ENCODE measurements around the gene SPTLC2.

Gene SPTLC2

GRCh38 chr14:77505031-77505430 is 111.4 kb downstream of the SPTLC2 start:
- no peak for DNase-seq (ENCODE audit: low spot score)

GRCh38 chr14:77503138-77503537 is 113.3 kb downstream of the SPTLC2 start:
- DNase-seq (ENCODE audit: low spot score), result no peak

- DNase-seq (ENCODE audit: low spot score), result no peak
Observed at GRCh38 chr14:77502109-77502782, 114.2 kb downstream of the SPTLC2 start.

GRCh38 chr14:77498984-77499527 is 117.4 kb downstream of the SPTLC2 start:
- DNase-seq (ENCODE audit: low spot score), result peak; percentile 51

GRCh38 chr14:77498120-77498979 is 118.1 kb downstream of the SPTLC2 start, which contains the start of gene ISM2:
ISM2 (minus strand) TSS chr14:77498816; CDS start chr14:77498793, 23 bp downstream.
- peak; percentile 87 for DNase-seq (ENCODE audit: low spot score)

- DNase-seq (ENCODE audit: low spot score), result no peak
Observed at GRCh38 chr14:77495334-77495733, 121.1 kb downstream of the SPTLC2 start.

GRCh38 chr14:77491056-77491455 is 125.4 kb downstream of the SPTLC2 start:
- no peak for DNase-seq (ENCODE audit: low spot score)

- no peak for DNase-seq (ENCODE audit: low spot score)
Observed at GRCh38 chr14:77490347-77490986, 126.0 kb downstream of the SPTLC2 start.

GRCh38 chr14:77489041-77489440 is 127.4 kb downstream of the SPTLC2 start:
- no peak for DNase-seq (ENCODE audit: low spot score)

GRCh38 chr14:77488558-77488957 is 127.9 kb downstream of the SPTLC2 start:
- DNase-seq (ENCODE audit: low spot score), result no peak

GRCh38 chr14:77485901-77486678 is 130.3 kb downstream of the SPTLC2 start:
- DNase-seq (ENCODE audit: low spot score), result peak; percentile 84

GRCh38 chr14:77485256-77485655 is 131.2 kb downstream of the SPTLC2 start:
- DNase-seq (ENCODE audit: low spot score), result peak; percentile 53

GRCh38 chr14:77482422-77482821 is 134.0 kb downstream of the SPTLC2 start:
- no peak for DNase-seq (ENCODE audit: low spot score)

- no peak for DNase-seq (ENCODE audit: low spot score)
Observed at GRCh38 chr14:77478796-77479195, 137.6 kb downstream of the SPTLC2 start.

- no peak for DNase-seq (ENCODE audit: low spot score)
Observed at GRCh38 chr14:77478029-77478428, 138.4 kb downstream of the SPTLC2 start.

- DNase-seq (ENCODE audit: low spot score), result no peak
Observed at GRCh38 chr14:77475432-77476115, 140.9 kb downstream of the SPTLC2 start.

- DNase-seq (ENCODE audit: low spot score), result peak; percentile 35
Observed at GRCh38 chr14:77474479-77475177, 141.8 kb downstream of the SPTLC2 start.

- no peak for DNase-seq (ENCODE audit: low spot score)
Observed at GRCh38 chr14:77473921-77474320, 142.5 kb downstream of the SPTLC2 start.

- DNase-seq (ENCODE audit: low spot score), result no peak
Observed at GRCh38 chr14:77470224-77470870, 146.1 kb downstream of the SPTLC2 start.

- DNase-seq (ENCODE audit: low spot score), result no peak
Observed at GRCh38 chr14:77469539-77469938, 146.9 kb downstream of the SPTLC2 start.

All from AG20443 (cell line).